GM12892 (cell line): ENCODE measurements around the gene ADGRA3.

Experiments used
- POLR2A ChIP-seq: IDR thresholded peaks from 2 replicates; pipeline ENCODE4 v1.6.1; 2011; ENCODE audit warnings: low read depth, low read length, control low read depth
- POLR2AphosphoS5 ChIP-seq: IDR thresholded peaks from 2 replicates; pipeline ENCODE4 v1.6.1; 2011; ENCODE audit warnings: low read depth, low read length, control low read depth
- TAF1 ChIP-seq: IDR thresholded peaks from 2 replicates; pipeline ENCODE4 v1.6.1; 2011; ENCODE audit warnings: low read depth, mild to moderate bottlenecking, control low read depth, low read length, borderline replicate concordance

- TF ChIP-seq POLR2A (no peak), POLR2AphosphoS5 (no peak), TAF1 (no peak)
Measured at GRCh38 chr4:22442956-22443355, 72.9 kb downstream of the ADGRA3 start.
